ENCODE measurements around the gene IFNGR2. TPM values are rescaled to one million over a fixed set of nuclear protein-coding genes. Genes with fewer than 3 reads are reported as not detected.

Gene IFNGR2
- total and polyA plus RNA-seq, 2 of the 13 experiments (the other 11 are each of a cell fraction or from before 2014, with no cell fraction given) = 61.3 to 117 TPM

DNA sequence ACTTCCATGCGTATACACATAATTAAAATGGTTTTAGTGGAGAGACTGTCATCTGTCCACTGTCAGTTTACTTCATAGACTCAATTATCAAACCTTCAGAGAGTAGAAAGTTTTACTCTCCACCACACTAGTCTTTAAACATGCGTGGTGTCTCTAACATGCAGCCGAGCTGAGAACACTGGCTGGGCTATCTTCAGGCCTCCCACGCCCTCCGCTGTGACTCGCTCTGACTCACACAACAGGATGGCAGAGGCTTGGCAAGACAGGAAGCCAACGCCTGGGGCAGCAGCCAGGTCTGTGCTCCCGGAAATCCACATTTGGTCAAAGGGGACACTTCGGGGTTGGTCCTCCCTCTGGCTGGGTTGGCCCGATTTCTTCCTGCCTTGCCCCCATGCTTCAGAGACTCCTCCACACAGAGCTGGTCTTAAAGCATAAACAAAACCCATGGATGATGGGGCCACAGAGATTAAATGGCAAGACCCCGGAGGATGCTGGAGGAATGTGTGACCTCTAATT lies 22.7 kb upstream of the IFNGR2 start (continued):
- TF ChIP-seq, protein P1, sequence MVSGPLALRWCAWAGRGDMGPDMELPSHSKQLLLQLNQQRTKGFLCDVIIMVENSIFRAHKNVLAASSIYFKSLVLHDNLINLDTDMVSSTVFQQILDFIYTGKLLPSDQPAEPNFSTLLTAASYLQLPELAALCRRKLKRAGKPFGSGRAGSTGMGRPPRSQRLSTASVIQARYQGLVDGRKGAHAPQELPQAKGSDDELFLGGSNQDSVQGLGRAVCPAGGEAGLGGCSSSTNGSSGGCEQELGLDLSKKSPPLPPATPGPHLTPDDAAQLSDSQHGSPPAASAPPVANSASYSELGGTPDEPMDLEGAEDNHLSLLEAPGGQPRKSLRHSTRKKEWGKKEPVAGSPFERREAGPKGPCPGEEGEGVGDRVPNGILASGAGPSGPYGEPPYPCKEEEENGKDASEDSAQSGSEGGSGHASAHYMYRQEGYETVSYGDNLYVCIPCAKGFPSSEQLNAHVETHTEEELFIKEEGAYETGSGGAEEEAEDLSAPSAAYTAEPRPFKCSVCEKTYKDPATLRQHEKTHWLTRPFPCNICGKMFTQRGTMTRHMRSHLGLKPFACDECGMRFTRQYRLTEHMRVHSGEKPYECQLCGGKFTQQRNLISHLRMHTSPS (CRISPR knock-in tag; IDR thresholded peaks at IDR 0.05; ENCODE audit: low read depth) = peak; percentile 61
- TF ChIP-seq ELF3 (CRISPR knock-in tag; IDR thresholded peaks at IDR 0.05) (peak; percentile 33; the same call in 1 of the 2 replicates), GABPA (IDR thresholded peaks at IDR 0.05; ENCODE audit: low read depth, low read length) (0 out of 2 replicates have a peak, but pooled peaks have one; percentile 10), GABPA (CRISPR knock-in tag; IDR thresholded peaks at IDR 0.05; ENCODE audit: low read depth) (no peak), XRCC5 (optimal IDR thresholded peaks at IDR 0.05; ENCODE audit: low read length) (peak; percentile 17), ZSCAN22 (CRISPR knock-in tag; IDR thresholded peaks at IDR 0.05) (no peak), ZNF570 (CRISPR knock-in tag; IDR thresholded peaks at IDR 0.05; ENCODE audit: borderline replicate concordance) (no peak), RFX3 (CRISPR knock-in tag; IDR thresholded peaks at IDR 0.05) (no peak), ZNF670 (CRISPR knock-in tag; IDR thresholded peaks at IDR 0.05; ENCODE audit: borderline replicate concordance) (0 out of 2 replicates have a peak, but pooled peaks have one; percentile 24), ZNF747 (CRISPR knock-in tag; IDR thresholded peaks at IDR 0.05; ENCODE audit: borderline replicate concordance) (no peak), ETV5 (CRISPR knock-in tag; IDR thresholded peaks at IDR 0.05; ENCODE audit: borderline replicate concordance) (peak; percentile 68; the same call in 1 of the 2 replicates), SAP130 (CRISPR knock-in tag; IDR thresholded peaks at IDR 0.05; ENCODE audit: low read depth) (peak; percentile 41; the same call in 1 of the 2 replicates), TSC22D2 (CRISPR knock-in tag; IDR thresholded peaks at IDR 0.05; ENCODE audit: borderline replicate concordance) (no peak), ZNF724P (CRISPR knock-in tag; IDR thresholded peaks at IDR 0.05; ENCODE audit: borderline replicate concordance) (no peak)
- TF ChIP-seq, protein P2, sequence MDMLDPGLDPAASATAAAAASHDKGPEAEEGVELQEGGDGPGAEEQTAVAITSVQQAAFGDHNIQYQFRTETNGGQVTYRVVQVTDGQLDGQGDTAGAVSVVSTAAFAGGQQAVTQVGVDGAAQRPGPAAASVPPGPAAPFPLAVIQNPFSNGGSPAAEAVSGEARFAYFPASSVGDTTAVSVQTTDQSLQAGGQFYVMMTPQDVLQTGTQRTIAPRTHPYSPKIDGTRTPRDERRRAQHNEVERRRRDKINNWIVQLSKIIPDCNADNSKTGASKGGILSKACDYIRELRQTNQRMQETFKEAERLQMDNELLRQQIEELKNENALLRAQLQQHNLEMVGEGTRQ (IDR thresholded peaks at IDR 0.05; ENCODE audit: low read depth, low read length) = no peak
- TF ChIP-seq, protein P2 (CRISPR knock-in tag; IDR thresholded peaks at IDR 0.05; ENCODE audit: borderline replicate concordance) = peak; percentile 68; the same call in 1 of the 2 replicates
- TF ChIP-seq, protein P3, sequence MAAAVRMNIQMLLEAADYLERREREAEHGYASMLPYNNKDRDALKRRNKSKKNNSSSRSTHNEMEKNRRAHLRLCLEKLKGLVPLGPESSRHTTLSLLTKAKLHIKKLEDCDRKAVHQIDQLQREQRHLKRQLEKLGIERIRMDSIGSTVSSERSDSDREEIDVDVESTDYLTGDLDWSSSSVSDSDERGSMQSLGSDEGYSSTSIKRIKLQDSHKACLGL (CRISPR knock-in tag; IDR thresholded peaks at IDR 0.05) = no peak
- TF ChIP-seq, protein P4, sequence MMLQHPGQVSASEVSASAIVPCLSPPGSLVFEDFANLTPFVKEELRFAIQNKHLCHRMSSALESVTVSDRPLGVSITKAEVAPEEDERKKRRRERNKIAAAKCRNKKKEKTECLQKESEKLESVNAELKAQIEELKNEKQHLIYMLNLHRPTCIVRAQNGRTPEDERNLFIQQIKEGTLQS (CRISPR knock-in tag; IDR thresholded peaks at IDR 0.05) = peak; percentile 51; the same call in 1 of the 2 replicates
- TF ChIP-seq, protein P5, sequence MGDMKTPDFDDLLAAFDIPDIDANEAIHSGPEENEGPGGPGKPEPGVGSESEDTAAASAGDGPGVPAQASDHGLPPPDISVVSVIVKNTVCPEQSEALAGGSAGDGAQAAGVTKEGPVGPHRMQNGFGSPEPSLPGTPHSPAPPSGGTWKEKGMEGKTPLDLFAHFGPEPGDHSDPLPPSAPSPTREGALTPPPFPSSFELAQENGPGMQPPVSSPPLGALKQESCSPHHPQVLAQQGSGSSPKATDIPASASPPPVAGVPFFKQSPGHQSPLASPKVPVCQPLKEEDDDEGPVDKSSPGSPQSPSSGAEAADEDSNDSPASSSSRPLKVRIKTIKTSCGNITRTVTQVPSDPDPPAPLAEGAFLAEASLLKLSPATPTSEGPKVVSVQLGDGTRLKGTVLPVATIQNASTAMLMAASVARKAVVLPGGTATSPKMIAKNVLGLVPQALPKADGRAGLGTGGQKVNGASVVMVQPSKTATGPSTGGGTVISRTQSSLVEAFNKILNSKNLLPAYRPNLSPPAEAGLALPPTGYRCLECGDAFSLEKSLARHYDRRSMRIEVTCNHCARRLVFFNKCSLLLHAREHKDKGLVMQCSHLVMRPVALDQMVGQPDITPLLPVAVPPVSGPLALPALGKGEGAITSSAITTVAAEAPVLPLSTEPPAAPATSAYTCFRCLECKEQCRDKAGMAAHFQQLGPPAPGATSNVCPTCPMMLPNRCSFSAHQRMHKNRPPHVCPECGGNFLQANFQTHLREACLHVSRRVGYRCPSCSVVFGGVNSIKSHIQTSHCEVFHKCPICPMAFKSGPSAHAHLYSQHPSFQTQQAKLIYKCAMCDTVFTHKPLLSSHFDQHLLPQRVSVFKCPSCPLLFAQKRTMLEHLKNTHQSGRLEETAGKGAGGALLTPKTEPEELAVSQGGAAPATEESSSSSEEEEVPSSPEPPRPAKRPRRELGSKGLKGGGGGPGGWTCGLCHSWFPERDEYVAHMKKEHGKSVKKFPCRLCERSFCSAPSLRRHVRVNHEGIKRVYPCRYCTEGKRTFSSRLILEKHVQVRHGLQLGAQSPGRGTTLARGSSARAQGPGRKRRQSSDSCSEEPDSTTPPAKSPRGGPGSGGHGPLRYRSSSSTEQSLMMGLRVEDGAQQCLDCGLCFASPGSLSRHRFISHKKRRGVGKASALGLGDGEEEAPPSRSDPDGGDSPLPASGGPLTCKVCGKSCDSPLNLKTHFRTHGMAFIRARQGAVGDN (CRISPR knock-in tag; IDR thresholded peaks at IDR 0.05) = peak; percentile 77
- TF ChIP-seq, protein P6, sequence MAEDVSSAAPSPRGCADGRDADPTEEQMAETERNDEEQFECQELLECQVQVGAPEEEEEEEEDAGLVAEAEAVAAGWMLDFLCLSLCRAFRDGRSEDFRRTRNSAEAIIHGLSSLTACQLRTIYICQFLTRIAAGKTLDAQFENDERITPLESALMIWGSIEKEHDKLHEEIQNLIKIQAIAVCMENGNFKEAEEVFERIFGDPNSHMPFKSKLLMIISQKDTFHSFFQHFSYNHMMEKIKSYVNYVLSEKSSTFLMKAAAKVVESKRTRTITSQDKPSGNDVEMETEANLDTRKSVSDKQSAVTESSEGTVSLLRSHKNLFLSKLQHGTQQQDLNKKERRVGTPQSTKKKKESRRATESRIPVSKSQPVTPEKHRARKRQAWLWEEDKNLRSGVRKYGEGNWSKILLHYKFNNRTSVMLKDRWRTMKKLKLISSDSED (CRISPR knock-in tag; IDR thresholded peaks at IDR 0.05) = no peak

All from HepG2 (cell line).